ENCODE data around the gene JAG2.

Gene JAG2

GRCh38 chr14:105091054-105091516 lies 77.5 kb downstream of the JAG2 start:
- no peak for DNase-seq (ENCODE audit: low read depth)

All from CMK (cell line).